GM13976 (cell line): ENCODE results near the gene DIAPH2.
A peak's percentile ranks its signal among the peaks of the same experiment; 100 is the strongest.

Experiments
- DNase-seq: peaks from one replicate; pipeline ENCODE4 v3.0.0; 2012; ENCODE audit warnings: low spot score
- CTCF ChIP-seq: IDR thresholded peaks from 2 replicates; pipeline ENCODE4 v1.5.1; 2012; ENCODE audit warnings: borderline replicate concordance, mild to moderate bottlenecking; ENCODE audit not compliant: insufficient read depth; ENCODE audit errors: extremely low read depth, missing control alignments, control extremely low read depth
- in situ Hi-C: fragments of 300-500 bp; cut with MboI; formaldehyde crosslinking; loops from one replicate; pipeline ENCODE4 v1.12.0; 2022; ENCODE audit warnings: low sequenced_read_pairs, mixed read lengths, inconsistent platforms; ENCODE audit not compliant: unreplicated experiment

Gene DIAPH2

DNA sequence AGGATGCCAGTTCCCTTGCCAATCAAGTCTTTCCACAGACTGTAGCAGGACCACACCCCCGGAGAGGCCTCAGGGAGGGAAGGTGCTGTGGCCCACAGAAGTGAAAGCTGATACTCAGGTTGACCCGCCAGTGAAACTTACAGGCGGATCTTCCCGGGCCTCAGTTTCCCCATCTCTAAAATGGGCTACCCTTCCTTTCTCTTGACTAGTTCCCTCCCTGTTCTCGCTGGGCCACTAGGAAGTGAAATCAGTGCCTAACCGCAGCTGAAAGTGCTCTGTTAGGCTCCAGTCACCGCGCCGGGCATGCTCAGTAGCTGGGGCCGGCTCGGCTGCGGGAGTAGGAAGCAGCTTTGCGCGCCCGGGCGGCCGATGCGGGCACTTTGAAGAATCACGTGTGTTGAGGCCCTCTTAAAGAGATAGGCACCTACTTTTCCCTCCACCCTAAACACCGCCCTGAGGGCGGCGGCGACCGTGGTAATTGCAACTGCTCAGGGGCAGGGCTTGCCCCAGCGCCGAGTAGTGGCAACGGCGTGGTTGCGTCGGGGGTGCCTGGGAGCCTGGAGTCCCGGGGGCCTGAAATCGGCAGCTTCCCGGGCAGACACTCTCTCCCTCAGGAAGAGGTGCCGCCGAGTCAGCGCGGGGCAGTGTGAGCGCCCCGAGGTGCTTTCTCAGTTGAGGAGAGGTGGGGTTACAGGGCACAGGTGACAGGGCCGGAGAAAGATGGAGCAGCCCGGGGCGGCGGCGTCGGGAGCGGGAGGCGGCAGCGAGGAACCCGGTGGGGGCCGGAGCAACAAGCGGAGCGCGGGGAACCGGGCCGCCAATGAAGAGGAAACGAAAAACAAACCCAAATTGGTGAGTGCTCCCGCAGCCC lies at the start of gene DIAPH2:
Gene DIAPH2, plus strand, starts transcription at position 504 of the 871 bp plus-strand sequence.
- peak; percentile 60 for DNase-seq
- no peak for TF ChIP-seq CTCF
- in situ Hi-C loops = no loop called here

GRCh38 chrX:96650023-96650422 lies 34.6 kb upstream of the DIAPH2 start:
- no peak for TF ChIP-seq CTCF
- no peak for DNase-seq
- in situ Hi-C loops = no loop called here

DNA sequence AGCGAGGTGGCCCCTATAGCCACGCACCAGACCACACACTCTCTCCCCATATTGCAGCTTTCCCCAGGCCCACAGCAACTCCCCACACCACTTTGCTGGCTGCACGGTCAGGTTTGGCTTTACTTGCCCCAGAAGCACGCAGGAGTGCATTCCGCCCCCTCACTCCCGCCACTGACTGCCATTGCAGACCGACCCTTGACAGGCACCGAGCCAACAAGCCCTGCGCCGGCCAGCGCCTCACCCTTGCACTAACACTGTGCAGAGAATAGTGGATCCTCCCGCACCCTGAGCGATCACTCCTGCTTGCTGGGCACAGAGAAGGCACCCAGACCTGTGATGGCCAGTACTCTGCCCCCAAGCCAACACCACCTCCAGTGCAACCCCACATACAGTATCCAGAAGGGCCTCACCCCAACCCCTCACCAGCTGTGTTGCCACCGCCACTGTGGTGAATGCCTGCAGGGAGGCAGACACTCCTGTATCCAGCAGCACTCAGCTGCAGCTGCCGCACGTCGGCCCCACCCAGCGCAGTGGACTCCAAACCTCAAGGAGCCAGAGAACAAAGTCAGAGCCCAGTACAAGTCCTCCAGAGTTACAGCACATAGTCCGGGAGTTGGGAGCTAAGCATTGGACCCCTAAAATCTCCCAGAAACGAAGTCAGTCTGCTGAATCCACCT lies 28.6 kb upstream of the DIAPH2 start:
- TF ChIP-seq CTCF = no peak

DNA sequence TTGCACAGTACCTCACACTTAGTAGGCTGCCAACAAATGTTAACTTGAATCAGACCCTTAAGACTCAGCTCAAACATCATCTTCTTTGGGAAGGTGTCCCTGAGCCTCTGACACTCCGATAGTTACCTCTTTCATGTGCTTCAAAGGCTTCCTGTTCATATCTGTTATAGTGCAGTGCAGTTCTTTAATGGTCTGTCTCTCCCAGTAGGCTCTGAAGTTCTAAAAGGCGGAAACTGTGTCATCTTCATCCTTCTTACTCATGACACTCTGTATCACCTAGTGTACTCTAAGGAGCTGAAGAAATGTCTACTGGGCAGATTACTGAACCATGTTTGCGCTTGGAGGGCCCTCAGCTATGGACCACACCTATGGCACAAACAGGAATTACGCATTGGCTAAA lies 2.1 kb upstream of the DIAPH2 start:
- in situ Hi-C loops = no loop called here
- no peak for TF ChIP-seq CTCF
- no peak for DNase-seq

More for the DNA sequence above, 28.6 kb upstream of the DIAPH2 start:
- in situ Hi-C loops = no loop called here
- no peak for DNase-seq

GRCh38 chrX:96683997-96684338 lies 674 bp upstream of the DIAPH2 start:
- peak; percentile 9 for DNase-seq
- in situ Hi-C loops = no loop called here
- TF ChIP-seq CTCF = no peak

- no peak for TF ChIP-seq CTCF
- DNase-seq = peak; percentile 33
- in situ Hi-C loops = no loop called here
Measured at GRCh38 chrX:96685210-96686099, 813 bp downstream of the DIAPH2 start.
